Measurements from ENCODE around the gene ASIC3.
"Not testable (repeated sequence)": the region's sequence is repeated elsewhere in the genome, so short reads cannot be mapped to it uniquely, and the experiment has no call there.

The ASIC3 gene

DNA sequence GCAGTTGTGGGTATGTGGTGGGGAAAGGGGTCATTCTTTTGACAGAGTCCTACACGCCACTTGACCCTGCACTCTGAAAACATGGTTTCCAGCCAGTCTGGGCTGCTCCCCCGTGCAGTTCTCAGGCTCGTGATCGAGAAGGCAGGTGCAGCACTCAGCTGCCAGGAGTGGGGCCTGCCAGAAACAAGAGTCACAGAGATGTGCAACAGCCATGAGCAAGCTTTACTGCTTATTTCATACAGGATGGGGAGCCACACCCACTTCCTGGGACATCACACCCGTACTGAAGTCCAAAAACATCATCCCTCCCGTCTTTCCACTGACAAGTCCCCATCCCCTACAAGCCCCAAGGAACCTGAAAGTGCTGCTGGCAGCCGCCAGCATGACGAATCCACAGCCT lies 33.4 kb upstream of the ASIC3 start:
- DNase-seq: no peak

DNA sequence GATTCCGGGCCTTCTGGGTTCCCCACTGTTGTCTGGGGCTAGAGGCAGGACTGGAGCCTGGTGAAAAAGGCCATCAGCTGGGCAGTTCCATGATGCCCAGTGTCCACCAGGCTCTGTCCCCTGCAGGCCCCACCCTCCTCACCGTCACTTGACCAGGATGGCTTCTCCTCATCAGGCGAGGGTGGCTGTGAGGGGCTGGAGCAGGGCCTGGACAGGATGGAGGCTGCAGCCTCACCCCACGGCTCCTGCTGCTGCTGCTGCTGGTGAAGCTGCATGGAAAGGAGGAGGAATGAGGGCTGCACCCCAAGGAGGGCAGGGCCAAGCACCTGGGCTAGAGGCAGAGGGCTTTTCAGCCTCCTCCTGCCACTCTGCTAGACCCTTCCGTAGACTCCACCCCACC lies 32.4 kb upstream of the ASIC3 start:
- DNase-seq: no peak

DNA sequence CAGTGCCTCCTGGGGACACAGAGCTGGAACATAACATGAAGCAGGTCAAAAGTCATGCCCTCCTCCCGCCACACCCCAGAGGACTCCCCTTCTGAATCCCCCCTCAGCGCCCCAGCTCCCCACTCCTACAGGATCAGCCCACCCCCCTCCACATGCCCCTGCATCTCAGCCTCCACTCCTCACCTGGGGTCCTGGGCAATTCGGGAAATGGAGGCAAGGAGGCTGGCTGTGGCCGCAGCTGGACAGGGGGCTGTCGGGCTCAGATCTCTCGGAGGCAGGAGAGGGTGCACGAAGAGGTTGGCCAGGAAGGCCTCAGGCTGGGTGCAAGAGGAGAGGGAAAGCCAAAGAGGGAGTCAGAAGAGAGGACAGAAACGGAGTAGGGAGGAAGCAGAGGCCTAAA lies 31.8 kb upstream of the ASIC3 start:
- DNase-seq: no peak

DNA sequence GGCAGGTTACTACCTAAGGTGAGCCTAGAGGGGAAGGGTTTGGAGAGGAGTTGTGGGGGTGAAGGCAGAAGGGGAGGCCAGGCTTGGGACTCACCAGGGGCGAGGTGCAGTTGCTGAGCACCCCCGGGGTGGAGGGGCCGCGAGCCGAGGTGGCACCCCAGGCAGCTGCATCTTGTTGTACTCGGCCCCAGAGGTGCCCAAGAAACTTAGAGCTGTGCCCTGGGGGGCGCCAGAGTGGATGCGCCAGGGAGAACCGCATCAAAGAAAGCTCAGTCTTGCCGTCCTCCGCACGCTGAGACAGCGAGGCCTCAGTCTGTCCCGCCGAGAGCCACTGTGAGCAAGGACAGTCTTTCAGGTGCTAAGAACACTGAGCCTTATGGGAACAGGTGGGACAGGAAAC lies 31.4 kb upstream of the ASIC3 start:
- no peak for DNase-seq

DNA sequence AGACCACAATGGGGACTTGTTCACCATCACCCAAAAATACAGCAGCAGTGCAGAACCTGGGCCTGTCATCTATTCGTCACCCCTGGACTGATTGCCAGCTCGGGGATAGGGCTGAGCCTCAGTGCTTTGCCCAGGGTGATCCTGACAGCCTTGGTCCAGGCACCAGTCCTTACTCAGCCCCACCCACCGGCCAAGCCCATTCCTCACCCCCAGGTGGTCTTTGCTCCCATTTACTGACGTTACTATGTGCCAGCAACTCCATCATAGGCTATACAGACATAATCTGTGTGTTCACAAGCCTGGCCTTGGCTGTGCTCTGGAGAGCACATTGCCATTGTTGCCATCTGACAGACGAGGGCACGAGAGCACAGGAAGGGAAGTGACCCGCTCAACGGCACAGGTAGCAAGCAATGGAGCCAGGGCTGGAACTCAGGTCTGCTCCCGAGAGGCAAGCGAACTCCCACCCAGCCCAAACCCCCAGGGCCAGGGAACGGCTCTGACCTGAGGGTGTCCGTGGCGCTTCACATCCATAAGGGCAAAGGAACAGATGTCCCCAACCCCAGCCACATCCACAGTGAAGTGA lies 30.9 kb upstream of the ASIC3 start:
- DNase-seq: no peak

DNA sequence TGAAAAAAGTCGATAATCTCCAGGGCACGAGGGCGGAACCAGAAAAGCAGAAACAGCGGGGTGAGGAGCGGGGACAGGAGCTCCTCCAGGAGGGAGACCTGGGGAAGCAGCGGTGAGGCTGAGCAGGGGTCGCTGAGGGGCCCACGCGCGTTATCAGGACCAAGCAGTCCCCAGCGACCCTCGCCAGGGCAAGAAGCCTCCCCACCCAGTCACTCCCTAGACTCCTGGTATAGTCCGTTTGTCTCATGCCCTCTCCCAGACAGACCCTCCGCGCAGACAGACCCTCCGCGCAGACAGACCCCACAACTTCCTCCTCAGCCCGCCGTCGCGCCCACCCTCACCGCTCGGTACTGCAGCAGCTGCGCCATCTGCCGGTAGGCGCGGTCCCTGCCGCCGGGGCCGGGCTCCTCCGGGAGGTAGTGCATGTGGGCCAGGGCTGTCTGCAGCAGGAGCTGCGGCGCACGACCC lies 30.3 kb upstream of the ASIC3 start:
- DNase-seq: no peak

DNA sequence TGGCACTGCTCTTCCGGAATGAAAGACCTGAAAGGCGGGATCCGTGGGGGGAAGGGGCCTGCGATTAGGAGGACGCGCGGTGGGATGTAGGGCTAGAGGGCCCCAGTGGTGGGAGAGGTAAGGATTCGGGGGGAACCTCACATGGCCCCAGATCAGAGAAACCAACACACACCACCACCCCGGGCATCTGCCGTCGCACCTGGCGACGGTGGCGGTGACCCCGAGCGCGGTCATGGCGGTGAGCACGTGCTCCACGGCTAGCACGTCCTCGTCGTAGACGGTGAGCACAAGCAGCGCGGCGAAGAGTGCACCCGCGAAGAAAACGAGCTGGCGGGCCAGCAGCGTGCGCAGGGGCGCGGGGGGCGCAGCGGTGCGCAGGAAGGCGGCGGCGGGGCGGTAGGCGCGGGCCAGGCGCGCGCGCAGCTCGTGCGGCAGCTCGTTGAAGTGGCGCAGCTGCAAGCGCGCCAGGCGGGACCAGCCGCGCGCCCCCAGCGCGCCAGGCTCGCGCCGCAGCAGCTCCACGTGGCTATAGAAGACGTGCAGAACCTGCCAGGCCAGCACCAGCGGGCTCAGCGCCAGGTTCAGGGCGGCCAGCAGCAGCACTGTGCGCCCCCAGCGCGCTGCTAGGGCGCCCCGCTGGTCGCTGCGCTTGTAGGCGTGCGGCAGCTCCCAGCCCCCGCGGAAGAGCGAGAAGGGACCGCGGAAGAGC lies 29.8 kb upstream of the ASIC3 start:
- DNase-seq: no peak

DNA sequence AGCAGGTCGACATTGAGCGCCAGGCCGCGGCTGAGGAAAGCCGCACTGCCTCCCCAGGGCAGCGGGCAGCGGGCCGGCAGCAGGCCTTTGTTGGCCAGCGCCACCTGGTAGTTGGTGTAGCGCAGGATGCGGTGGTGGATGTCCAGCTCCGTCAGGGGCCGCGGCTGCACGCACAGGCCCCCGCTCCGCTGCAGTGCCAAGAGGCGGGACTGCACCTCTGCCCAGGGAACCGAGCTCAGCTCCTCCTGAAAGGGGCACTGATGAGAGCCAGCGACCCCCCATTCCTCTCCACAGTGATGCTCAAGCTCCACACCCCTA lies 29.2 kb upstream of the ASIC3 start:
- no peak for DNase-seq

DNA sequence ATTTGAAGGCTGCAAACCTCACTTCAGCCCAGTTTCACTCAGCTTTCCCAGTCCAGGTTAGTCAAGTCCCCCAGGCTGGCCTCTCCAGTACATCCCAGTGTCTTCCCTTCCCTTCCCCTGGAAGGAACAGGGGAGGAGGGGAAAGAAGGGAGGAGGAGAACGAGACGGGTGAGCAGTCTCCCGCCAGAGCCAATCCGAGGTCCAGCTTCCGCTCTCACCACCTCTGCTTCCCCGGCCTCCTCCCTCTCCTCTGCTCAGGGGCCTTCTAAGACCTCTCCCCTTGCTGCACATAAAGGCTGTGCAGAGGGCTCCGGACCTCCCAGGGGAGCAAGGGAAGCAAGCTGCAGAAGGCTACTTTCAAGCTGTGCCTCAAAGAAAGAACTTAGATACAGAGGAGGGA lies 28.1 kb upstream of the ASIC3 start:
- no peak for DNase-seq

DNA sequence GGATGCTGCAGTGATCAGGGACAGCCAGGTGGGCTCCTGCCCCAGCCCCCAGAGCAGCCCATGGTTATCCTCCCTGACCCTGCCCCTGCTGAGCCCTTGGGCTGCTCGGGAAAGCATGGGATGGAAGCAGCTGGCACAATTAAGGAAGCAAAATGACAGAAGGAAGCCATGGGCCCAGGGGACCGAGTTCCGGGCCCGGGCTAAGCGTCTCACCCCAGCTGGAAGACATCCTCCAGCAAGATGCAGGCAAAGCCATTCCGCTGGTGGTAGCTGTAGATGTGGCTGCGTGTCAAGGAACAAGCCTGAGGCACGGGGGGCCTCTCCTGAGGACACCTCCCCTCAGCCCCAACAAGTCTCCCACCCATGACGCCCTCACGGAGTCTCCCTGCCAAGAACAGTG lies 25.1 kb upstream of the ASIC3 start:
- DNase-seq: no peak

DNA sequence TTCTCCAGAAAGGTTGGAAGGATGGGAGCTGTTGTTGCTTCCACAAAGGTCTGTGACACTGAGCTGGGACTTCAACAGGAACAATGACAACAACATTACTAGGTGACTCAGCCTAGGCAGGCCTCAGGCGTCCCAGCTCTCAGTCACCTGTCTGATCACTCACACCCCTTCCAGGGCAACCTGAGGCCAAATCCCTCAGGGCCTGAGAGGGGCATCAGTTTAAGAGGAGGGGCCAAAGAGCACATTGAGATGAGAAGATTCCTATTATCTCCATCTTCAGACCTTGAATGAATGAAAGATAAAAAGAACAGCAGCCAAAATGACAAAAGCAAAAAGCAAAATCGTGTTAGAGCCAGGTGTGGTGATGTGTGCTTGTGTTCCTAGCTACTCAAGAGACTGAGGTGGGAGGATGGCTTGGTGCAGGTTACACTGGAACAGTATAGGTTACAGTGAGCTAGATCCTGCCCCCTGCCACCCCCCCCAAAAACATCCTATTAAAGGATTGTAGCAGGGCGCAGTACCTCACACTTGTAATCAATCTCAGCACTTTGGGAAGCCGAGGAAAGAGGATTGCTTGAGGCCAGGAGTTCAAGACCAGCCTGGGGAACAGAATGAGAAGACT lies 23.8 kb upstream of the ASIC3 start, which contains the start of gene ATG9B:
Gene ATG9B, minus strand, starts transcription at position 60 of the 622 bp plus-strand sequence. CDS start 71 bp downstream, outside the sequence.
- DNase-seq: no peak

DNA sequence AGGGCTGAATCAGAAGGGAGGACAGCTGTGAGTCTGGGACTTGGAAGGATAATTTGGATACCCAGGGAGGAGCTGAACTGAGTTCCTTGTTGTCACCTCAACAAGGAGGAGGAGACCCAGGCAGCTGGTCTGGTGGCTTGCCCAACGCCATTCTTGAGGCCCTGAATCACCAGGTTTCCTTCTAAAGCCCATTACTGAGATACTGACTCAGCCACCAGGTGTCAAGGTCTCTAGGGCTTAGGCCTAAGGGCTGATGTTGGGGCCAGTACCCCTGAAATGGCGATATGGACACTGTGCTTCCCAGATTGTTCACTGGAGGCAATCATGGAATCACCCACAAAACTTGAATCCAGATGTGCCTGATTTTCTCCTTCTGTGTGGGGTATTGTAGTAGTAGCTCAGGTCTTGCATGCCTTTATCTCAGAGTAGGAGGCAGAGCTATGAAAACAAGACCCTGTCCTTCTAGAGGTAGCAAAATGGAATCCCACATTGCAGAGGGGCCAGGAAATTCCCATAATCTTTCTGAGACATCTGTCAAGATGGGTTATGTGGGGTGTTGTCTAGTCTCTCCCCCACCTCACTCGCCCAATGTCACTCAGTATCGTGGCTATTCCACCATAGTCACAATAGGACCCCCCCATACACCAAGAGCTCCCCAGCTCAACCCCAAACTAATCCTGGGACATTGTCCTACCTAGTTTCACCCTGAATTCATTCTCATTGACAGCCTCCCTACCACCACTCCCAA lies 22.2 kb upstream of the ASIC3 start:
- no peak for DNase-seq

DNA sequence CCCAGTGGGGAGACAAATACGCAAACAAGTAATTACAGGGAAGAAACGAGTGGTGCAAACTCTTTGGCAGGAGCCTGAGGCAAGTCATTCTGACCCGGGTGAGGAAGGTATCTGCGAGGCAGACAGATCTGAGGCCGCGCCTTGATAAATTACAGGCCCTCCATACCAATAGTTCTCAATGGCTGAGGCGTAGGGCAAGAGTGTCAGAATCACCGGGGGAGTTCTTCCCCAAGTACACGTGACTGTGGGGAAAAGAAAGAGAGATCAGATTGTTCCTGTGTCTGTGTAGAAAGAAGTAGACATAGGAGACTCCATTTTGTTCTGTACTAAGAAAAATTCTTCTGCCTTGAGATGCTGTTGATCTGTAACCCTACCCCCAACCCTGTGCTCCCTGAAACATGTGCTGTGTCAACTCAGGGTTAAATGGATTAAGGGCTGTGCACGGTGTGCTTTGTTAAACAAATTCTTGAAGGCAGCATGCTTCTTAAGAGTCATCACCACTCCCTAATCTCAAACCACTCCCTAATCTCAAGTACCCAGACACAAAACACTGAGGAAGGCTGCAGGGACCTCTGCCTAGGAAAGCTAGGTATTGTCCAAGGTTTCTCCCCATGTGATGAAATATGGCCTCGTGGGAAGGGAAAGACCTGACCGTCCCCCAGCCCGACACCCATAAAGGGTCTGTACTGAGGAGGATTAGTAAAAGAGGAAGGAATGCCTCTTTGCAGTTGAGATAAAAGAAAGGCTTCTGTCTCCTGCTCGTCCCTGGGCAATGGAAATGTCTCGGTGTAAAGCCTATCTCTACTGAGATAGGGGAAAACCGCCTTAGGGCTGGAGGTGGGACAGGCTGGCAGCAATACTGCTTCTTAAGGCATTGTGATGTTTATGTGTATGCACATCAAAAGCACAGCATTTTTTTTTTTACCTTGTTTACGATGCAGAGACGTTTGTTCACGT lies 21.3 kb upstream of the ASIC3 start:
- not testable (repeated sequence) for DNase-seq

DNA sequence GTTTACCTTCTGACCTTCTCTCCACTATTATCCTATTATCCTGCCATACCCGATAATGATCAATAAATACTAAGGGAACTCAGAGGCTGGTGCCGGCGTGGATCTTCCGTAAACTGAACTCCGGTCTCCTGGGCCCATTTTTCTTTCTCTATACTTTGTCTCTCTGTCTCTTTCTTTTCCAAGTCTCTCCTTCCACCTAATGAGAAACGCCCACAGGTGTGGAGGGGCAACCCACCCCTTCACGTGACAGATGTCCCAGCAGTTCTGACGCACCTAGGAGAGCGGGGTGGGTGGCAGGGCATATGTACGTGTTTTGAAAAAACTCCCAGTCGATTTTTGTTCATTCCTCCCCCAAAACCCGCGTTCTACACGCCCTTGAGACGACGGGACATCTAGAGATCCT lies 20.6 kb upstream of the ASIC3 start:
- DNase-seq: not testable (repeated sequence)

DNA sequence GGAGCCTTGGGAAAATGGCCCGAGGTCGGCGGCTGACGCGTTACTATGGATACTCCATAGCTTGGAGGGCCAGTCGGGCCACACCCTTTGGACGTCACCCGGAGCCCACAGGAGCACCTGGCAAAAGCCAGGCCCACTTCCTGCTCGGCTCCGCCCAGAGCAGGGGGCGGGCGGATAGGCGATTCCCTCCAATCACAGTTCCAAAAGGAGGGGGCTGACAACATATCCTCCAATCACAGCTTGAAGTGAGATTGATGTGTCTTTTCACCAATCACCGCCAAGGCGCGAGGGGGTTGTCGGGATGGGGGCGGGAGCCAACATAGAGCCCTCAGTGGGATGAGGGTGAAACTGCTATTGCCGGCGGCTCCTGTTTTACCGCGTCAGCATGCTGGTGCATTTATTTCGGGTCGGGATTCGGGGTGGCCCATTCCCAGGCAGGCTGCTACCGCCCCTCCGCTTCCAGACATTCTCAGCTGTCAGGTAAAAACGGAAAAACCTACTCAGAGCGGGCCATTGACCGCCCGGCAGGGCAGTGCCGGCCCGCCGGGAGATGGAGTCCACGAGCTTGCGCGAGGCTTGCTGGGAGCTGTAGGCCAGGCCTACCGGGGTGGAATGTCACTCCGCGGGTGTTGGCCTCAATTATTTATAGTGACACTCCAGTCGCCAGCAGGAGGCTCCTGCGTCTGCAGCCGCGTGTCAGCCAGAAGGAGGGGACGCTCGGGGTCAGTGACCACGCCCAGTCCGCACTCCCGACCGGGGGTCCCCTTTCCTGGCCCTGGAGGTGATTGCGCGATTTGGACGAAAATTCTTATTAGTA lies 20.0 kb upstream of the ASIC3 start, which contains the start of gene ABCB8:
Gene ABCB8, plus strand, starts transcription at position 320 of the 817 bp plus-strand sequence. Its CDS starts 66 bp downstream, at position 386.
- peak; percentile 87 for DNase-seq

DNA sequence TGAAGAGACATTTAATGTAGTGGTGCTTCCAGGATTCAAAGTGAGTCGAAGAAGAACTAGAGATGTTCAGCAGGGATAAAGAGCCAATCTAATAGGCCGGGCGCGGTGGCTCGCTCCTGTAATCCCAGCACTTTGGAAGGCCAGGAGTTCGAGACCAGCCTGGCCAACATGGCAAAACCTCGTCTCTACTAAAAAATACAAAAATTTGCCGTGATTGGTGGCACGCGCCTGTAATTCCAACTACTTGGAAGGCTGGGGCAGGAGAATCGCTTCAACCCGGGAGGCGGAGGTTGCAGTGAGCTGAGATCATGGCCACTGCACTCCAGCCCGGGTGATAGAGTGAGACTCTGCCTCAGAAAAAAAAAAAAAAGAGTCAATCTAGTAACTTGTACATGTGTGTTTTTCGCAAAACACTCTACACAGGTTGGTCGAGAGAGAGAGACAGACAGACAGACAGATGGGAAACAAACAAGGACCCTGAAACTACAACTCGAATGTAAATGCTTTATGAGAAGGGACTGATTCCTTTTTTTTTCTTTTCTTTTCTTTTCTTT lies 19.3 kb upstream of the ASIC3 start:
- DNase-seq: no peak

DNA sequence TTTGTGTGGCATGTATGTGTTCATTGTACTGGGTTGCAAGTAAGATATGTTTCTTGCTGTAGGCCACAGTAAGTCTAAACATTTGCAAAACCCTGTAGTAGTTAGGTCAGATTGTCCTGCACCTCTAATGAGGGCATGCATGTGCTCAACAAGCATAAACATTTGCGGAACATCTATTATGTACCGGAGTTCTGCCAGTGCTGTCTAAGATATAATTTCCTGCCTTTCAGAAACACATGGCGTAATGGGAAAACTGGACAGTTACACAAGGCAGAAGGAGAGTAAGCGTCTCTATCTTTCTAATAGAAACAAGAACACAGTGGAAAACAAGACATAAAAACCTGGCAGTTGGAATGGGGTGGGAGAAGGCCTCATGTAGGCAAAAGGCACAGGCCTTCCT lies 17.3 kb upstream of the ASIC3 start:
- no peak for DNase-seq

DNA sequence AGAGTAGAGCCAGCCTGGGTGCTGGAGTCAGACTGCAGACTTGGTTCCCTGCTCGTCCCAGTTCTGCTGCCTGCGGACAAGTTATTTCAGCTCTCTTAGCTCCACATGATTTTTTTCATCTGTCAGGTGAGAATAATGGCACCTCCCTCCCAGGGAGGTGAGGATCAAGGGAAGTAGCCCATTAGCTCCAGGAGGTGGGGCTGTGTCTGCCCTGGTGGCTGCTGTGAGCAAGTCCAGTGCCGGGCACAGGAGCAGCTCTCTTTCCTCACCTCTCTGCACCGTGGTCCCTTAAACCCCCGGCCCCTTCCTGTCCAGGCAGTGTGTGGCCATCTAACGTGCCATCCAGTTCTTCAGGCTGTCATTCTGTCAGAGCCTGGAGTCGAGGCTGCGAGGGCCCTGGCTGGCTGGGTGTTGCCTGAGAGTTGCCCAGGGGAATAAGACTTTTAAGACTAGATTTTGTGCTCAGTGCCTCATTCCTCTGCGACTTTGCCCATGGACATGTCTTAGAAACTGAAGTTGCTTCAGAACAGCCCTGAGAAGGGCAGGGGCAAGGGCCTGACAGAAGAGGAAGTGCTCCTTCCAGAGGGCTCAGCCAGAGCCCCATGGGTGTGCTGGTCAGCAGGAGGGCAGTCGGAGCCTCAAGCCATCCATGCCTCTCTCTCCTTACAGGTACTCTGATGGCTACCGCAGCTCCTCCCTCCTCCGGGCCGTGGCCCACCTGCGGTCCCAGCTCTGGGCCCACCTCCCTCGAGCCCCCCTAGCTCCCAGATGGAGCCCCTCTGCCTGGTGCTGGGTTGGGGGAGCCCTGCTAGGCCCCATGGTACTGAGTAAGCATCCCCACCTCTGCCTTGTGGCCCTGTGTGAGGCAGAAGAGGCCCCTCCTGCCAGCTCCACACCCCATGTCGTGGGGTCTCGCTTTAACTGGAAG lies 15.1 kb upstream of the ASIC3 start:
- DNase-seq: no peak

DNA sequence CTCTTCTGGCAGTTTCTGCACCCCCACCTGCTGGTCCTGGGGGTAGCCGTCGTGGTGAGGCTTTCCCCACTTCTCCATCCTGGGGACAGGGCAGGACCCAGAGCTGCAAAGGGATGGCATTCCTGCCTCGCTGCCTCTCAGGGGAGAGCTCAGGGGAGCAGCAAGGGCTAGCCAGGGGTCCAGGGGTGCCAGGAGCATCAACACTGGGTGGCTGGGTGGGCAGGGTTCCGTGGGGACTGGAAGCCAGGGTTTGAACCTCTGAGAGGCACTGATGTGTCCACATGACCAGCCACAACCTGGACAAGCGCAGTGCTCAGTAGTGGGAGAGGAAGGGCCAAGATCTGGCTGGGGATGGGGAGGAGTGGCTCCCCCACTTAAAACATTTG lies 14.5 kb upstream of the ASIC3 start:
- no peak for DNase-seq

All from NCI-H524 treated with DMSO at 0.1 percent for 48 hours (cell line).